ENCODE data around the gene GPR150.
"Not testable (repeated sequence)": the region's sequence is repeated elsewhere in the genome, so short reads cannot be mapped to it uniquely, and the experiment has no call there.

The GPR150 gene

DNA sequence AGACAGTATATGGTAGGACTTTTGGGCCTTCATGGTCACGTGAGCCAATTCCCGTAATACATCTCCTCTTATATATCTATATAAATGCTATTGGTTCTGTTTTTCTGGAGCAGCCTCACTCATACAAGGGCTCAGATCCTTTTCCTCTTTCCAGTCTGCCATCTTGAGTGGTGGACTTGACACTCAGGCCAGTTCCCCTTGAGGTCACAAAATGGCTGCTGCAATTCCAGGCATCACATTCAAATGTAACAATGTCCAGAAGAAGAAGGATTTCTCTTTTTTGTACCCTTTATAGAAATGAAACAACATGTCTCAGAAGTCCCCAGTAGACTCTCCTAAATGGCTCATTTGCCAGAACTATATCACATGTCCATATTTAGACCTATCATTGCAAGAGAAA lies 4.5 kb downstream of the GPR150 start:
- DNase-seq, result no peak

GRCh38 chr5:95626701-95627100 lies 6.8 kb downstream of the GPR150 start:
- DNase-seq, result no peak

DNA sequence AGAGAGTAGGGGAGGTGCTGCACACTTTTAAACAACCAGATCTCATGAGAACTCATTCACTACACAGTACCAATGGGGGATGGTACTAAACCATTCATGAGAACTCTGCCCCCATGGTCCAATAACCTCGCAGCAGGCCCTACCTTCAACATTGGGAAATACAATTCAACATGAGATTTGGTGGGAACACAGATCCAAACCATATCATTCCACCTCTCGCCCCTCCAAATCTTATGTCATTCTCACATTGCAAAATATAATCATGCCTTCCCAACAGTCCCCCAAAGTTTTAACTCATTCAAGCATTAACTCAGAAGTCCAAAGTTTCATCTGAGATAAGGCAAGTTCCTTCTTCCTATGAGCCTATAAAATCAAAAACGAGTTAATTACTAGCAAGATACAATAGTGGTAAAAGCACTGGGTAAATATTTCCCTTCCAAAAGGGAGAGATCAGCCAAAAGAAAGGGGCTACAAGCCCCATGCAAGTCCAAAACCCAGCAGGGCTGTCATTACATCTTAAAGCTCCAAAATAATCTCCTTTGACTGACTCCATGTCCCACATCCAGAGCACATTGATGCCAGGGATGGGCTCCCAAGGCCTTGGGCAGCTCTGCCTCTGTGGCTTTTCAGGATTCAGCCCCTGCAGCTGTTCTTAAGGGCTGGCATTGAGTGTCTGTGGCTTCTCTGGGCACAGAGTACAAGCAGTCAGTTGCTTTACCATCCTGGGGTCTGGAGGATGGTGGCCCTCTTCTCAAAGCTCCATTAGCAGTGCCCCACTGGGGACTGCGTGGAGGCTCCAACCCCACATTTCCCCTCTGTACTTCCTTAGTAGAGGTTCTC lies 8.3 kb downstream of the GPR150 start:
- no peak for DNase-seq

DNA sequence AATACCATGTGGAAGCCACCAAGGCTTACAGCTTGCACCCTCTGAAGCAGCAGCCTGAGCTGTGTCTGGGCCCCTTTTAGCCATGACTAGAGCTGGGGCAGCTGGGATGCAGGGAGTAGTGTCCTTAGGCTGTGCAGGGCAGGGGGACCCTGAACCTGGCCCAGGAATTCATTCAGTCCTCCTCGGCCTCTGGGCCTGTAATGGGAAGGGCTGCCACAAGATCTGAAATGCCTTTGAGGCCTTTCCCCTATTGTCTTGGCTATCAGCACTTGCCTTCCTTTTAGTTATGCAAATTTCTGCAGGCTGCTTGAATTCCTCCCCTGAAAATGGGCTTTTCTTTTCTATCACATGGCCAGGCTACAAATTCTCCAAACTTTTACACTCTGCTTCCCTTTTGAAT lies 9.0 kb downstream of the GPR150 start:
- DNase-seq, result no peak

GRCh38 chr5:95630394-95630917 lies 10.6 kb downstream of the GPR150 start:
- no peak for DNase-seq

- DNase-seq, result no peak
These were observed 11.5 kb downstream of the GPR150 start for GRCh38 chr5:95631255-95631958.

DNA sequence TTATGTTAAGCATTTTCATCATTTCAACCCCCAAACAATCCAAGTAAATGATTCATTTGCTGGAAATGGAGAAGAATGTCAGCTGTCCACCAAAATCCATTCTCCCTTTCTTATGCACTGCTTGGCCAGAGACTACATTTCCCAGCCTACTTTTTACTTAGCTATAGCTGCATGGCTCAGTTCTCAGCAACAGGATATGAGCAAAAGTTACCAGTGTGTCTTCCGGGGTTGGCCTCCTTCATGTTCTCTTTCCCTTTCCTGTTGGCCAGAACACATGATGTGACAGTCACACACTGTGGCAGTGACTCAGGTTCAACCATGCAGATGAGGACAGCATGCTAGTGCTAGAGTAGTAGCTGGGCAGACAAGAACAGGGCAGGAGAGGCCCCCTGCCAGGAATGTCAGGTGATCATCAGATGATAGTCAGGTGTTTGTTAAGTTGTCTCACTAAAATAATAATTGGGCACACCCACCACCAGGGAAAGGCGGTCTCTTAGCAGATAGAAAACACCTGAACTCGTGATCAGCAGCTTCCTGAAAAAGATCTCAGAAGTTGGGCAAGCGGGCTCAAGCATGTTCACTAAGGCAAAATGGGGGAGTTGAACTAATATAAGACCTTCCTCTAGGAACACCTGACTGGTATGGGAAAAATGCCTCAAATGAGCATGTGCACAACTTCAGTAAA lies 12.2 kb downstream of the GPR150 start:
- peak; percentile 49 to 84 for DNase-seq

DNA sequence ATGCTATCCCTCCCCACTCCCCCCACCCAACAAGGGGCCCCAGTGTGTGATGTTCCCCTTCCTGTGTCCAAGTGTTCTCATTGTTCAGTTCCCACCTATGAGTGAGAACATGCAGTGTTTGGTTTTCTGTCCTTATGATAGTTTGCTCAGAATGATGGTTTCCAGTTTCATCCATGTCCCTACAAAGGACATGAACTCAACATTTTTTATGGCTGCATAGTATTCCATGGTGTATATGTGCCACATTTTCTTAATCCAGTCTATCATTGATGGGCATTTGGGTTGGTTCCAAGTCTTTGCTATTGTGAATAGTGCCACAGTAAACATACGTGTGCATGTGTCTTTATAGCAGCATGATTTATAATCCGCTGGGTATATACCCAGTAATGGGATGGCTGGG lies 13.1 kb downstream of the GPR150 start:
- not testable (repeated sequence) for DNase-seq

DNA sequence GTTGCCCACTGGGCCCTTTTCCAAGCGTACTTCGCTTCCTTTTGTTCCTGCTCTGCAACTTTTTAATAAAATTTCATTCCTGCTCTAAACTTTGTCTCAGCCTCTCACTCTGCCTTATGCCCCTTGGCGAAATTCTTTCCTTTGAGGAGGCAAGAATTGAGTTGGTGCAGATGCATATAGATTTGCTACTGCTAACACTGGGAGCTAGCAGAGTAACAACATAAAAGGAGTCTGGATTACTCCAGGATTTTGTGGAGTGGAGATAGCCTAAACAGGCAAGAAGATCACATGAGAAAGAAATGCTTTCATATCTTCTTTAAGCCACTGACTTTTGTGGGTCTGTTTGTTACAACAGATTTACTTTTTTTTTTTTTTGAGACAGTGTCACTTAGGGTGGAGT lies 13.8 kb downstream of the GPR150 start:
- DNase-seq, result no peak

- no peak for DNase-seq
These were observed 14.2 kb downstream of the GPR150 start for GRCh38 chr5:95634081-95634480.

- DNase-seq, result no peak
These were observed 18.7 kb downstream of the GPR150 start for GRCh38 chr5:95638632-95639031.

DNA sequence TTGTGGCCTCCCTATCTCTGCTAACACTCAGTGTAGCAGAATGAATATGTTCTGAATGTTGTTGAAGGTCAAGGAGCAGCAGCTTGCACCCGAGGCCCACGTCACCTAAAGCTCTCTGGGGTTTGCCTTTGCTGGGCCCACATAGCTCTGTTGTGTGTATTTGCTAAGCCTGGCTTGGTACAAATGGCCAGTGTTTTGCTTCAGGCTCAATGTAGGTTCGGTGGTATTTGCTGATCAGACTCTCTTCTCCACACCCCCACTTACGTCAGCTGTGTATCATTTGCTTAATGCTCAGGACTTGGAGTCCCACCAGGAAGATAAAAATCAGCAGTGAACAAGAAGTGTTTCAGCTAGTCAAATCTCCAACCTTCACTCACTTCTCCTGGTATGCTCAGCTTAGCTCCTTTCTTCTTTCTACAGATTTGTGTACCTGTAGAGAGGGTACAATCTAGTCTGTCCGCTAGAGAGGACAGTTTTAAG lies 21.9 kb downstream of the GPR150 start:
- DNase-seq, result no peak

DNA sequence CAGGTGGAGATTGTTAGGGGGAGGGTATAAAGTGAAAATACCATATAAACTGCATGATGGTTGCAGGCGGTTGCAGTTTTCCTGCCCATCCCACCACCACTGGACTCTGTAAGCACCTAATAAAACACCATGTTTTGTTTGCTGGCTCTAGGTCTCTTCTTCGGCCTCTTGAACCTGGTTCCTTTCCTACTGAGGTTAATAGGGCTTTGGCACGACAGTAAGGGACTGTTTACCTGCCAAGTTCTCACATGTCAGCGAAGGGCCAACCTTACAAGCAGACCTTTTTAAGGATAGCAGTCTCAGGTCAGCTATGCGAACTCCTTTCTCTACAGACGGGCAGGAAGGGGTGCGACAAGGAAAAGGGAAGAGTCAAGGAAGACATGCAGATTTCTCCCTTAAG lies 23.3 kb downstream of the GPR150 start:
- no peak for DNase-seq

- DNase-seq, result peak; percentile 21 to 48
These were observed 24.6 kb downstream of the GPR150 start for GRCh38 chr5:95644351-95645042.

DNA sequence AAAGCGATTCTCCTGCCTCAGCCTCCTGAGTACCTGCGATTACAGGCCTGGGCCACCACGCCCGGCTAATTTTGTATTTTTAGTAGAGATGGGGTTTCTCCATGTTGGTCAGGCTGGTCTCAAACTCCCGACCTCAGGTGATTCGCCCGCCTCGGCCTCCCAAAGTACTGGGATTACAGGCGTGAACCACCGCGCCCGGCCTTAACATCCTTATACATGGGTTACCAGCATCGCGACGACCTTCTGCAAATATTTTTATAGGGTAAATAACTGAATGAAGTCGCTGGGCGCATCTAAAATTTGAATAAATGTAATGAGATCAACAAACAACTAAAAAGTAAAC lies 26.3 kb downstream of the GPR150 start:
- not testable (repeated sequence) for DNase-seq

DNA sequence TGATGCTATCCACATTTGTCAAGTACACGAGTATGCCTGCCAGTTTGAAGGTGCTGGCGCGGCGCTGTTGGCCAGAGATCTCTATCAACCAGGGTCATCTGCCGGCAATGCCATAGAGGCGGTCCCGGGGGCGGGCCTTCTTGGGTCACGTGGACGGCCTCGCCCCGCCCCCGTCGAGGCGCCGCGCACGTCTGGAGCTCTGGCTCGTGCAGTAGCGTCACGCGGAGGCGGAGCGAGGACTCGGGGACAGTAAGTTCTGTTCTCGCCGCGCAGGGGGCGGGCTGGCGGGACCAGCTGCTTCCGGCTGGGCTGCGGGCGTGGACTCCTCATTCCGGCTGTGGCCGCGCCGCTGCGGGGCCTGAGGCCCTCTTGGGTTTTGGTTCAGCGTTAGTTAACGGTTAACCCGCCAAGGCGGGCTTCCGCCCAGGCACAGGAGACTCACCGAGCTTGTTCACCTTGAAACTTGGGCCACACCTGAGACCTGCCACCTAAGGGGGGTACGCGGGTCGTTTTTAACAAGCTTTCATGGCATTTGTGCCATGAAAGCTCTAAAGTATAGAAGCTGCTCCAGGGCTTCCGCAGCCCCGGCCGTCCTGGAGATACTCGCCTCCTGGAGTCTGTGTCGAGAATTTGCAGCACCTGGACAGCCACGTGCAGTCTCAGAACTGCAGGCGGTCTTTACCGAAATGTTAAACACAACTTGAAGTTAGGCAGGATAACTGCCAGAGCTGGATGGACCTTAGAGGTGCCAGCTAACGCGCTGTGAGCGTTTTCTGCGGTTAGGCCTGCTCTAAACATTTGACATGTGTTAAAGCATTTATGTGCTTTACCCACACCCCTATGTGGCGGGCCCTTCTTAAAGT lies 26.9 kb downstream of the GPR150 start, which contains the start of gene RFESD:
Gene RFESD (plus strand): TSS at position 209 of the 863 bp plus-strand sequence. CDS start 5,495 bp downstream, outside the sequence.
- peak; percentile 92 to 94 for DNase-seq

GRCh38 chr5:95647886-95648860 lies 28.3 kb downstream of the GPR150 start:
- no peak for DNase-seq

DNA sequence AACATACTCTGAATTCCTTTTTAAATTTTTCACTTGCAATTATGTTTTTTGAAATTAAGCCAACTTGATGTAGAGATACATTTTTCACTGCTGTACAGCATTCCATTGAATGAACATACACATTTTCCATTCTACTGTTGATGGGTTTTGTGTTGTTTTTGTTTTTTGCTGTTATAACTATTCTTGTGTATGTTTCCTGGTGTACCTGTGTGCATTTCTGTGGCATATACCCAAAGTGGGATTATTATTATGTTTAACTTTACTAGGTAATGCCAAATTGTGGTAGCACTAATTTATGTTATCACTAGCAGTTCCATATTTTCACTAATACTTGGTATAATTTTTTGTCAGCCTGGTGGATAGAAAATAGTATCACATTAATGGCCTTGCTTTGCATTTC lies 29.4 kb downstream of the GPR150 start:
- no peak for DNase-seq

- DNase-seq, result no peak
These were observed 30.1 kb downstream of the GPR150 start for GRCh38 chr5:95649842-95650620.

DNA sequence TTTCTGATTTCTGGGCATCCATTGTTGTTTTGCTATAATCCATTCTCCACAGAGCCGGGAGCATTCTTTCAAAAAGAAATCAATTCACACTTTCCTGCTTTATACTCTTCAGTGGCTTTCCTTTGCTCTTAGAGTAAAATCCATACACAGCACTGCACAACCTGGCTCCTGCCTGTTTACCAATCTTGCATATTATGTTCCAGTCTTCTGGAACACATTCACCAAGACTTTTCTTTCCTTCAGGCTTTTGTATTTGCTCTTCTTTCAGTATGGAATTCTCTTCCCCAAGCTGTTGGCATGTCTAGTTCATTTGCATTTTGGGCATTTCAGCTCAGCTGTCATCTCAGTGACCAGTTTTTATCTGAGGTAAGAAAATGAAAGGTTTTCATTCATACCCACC lies 33.0 kb downstream of the GPR150 start:
- DNase-seq, result no peak
